K562 (cell line): ENCODE measurements around the gene CTDSP2. TPM values are rescaled to one million over a fixed set of nuclear protein-coding genes. Genes with fewer than 3 reads are reported as not detected.

Experiments used
- CEBPG ChIP-seq, 3 experiments: fragments of 200-800 bp in 1 of 3; sonication (Bioruptor generic) in 1 of 3; sonication (generic) in 1 of 3; formaldehyde crosslinking in 1 of 3; IDR thresholded peaks in 2 of 3; conservative IDR thresholded peaks in 1 of 3; 2 replicates each; pipeline versions ENCODE4 v1.6.1 to v1.8.0; 2016 to 2022; ENCODE audit warnings: missing compliant biosample characterization in 2 of 3, missing genetic modification characterization in 2 of 3, mild to moderate bottlenecking in 1 of 3, missing genetic modification reagents in 1 of 3
- GABPB2 ChIP-seq: fragments of 250-450 bp; sonication (Bioruptor Pico); conservative IDR thresholded peaks from 2 replicates; pipeline ENCODE4 v1.5.1; 2021; ENCODE audit warnings: mild to moderate bottlenecking
- GMEB1 ChIP-seq: fragments of 250-450 bp; sonication (Bioruptor Pico); IDR thresholded peaks from 2 replicates; pipeline ENCODE4 v1.4.0; 2020; ENCODE audit warnings: mild to moderate bottlenecking
- HDAC3 ChIP-seq: fragments of 450-650 bp; IDR thresholded peaks from 2 replicates; pipeline ENCODE4 v1.6.1; 2018; ENCODE audit warnings: borderline replicate concordance, mild to moderate bottlenecking, moderate library complexity; ENCODE audit not compliant: partially characterized antibody
- JUN ChIP-seq, 2 experiments: sonication (generic) in 1 of 2; formaldehyde crosslinking in 1 of 2; IDR thresholded peaks; 2 replicates each; pipeline versions ENCODE4 v1.6.1 to v1.8.0; 2012 to 2022; ENCODE audit warnings: borderline replicate concordance in 2 of 2, mild to moderate bottlenecking in 2 of 2, improper control_type of control experiment in 1 of 2, low read depth in 1 of 2, low read length in 1 of 2, missing genetic modification reagents in 1 of 2
- KDM2B ChIP-seq: fragments of 250-450 bp; sonication (Bioruptor Pico); IDR thresholded peaks from 2 replicates; pipeline ENCODE4 v1.8.0; 2021; ENCODE audit warnings: mild to moderate bottlenecking, moderate library complexity
- MYC ChIP-seq, 2 experiments: fragments of 250-450 bp in 1 of 2; sonication (Bioruptor Pico) in 1 of 2; IDR thresholded peaks; 2 replicates each; pipeline versions ENCODE4 v1.5.1 to v1.6.1; 2012 to 2021; ENCODE audit warnings: low read depth in 2 of 2, borderline replicate concordance in 1 of 2, improper control_type of control experiment in 1 of 2, low read length in 1 of 2, mild to moderate bottlenecking in 1 of 2, moderate library complexity in 1 of 2
- NONO ChIP-seq, 2 experiments: fragments of 200-400 bp in 1 of 2; fragments of 450-650 bp in 1 of 2; formaldehyde crosslinking in 1 of 2; IDR thresholded peaks; 2 replicates each; pipeline ENCODE4 v1.6.1; 2017; ENCODE audit warnings: low read depth in 2 of 2, mild to moderate bottlenecking in 2 of 2, moderate library complexity in 2 of 2, low read length in 1 of 2
- TCF7 ChIP-seq: sonication (generic); IDR thresholded peaks from 2 replicates; pipeline ENCODE4 v1.6.1; 2016; ENCODE audit warnings: antibody characterized with exemption, borderline replicate concordance
- TCFL5 ChIP-seq: fragments of 250-450 bp; sonication (Bioruptor Pico); conservative IDR thresholded peaks from 2 replicates; pipeline ENCODE4 v1.6.1; 2021; ENCODE audit warnings: mild to moderate bottlenecking, moderate library complexity, matching md5 sums
- VEZF1 ChIP-seq: fragments of 200-800 bp; sonication (Bioruptor generic); IDR thresholded peaks from 2 replicates; pipeline ENCODE4 v1.6.1; 2017; ENCODE audit warnings: missing genetic modification characterization, missing compliant biosample characterization
- ZBTB11 ChIP-seq, 3 experiments: fragments of 200-800 bp in 1 of 3; fragments of 250-450 bp in 1 of 3; fragments of 450-650 bp in 1 of 3; sonication (Bioruptor Pico) in 1 of 3; sonication (Bioruptor generic) in 1 of 3; formaldehyde crosslinking in 1 of 3; IDR thresholded peaks; 2 replicates each; pipeline versions ENCODE4 v1.6.1 to v1.8.0; 2016 to 2022; ENCODE audit warnings: mild to moderate bottlenecking in 2 of 3, missing genetic modification characterization in 2 of 3, missing compliant biosample characterization in 1 of 3, moderate library complexity in 1 of 3
- ZFP36 ChIP-seq: fragments of 150-350 bp; IDR thresholded peaks from 2 replicates; pipeline ENCODE4 v1.6.1; 2018; ENCODE audit warnings: low read length, low read depth; ENCODE audit not compliant: partially characterized antibody
- polyA plus RNA-seq, 8 experiments: library from polyadenylated mRNA; depleted of rRNA in 4 of 8; stranded (reverse) in 5 of 8; unstranded in 3 of 8; fragments of >200 nt; fragmentation: Nextera tagmentation in 2 of 8; fragmentation: Illumina TruSeq in 1 of 8; extraction: Ambion mirVana in 2 of 8; extraction: Trizol in 1 of 8; gene quantifications; 2 replicates each; pipeline versions ENCODE4 v1.2.1 to v1.2.3, GENCODE V29; 2011 to 2014; ENCODE audit warnings: inconsistent platforms in 1 of 8, missing spikeins in 1 of 8
- total RNA-seq, 7 experiments: library from RNA; depleted of rRNA in 6 of 7; stranded (reverse); fragments of >200 nt in 6 of 7; fragmentation: Illumina TruSeq in 2 of 7; extraction: Trizol in 2 of 7; gene quantifications; 2 replicates each; pipeline versions ENCODE4 v1.2.1 to v1.2.3, GENCODE V29; 2011 to 2021; ENCODE audit warnings: low replicate concordance in 1 of 7

Gene CTDSP2
- total and polyA plus RNA-seq, 9 of the 15 experiments (the other 6 are each of a cell fraction or from before 2014, with no cell fraction given): 20.4 to 108 (median 47.7) TPM

- TF ChIP-seq VEZF1 (CRISPR knock-in tag): peak; percentile 74
- peak; percentile 47; the same call in 1 of the 2 replicates for TF ChIP-seq GMEB1 (CRISPR knock-in tag)
- peak; percentile 95 for TF ChIP-seq CEBPG (CRISPR knock-in tag; IDR thresholded peaks at IDR 0.05)
- peak; percentile 85 to 93 for TF ChIP-seq CEBPG (tag; conservative IDR thresholded peaks at IDR 0.05 in 1 of 2, IDR thresholded peaks at IDR 0.05 in 1 of 2)
- peak in 1 of 3 experiments; percentile 78; a peak in 2 of 6 replicates for TF ChIP-seq ZBTB11 (CRISPR knock-in tag; IDR thresholded peaks at IDR 0.05)
- no peak for TF ChIP-seq TCFL5 (CRISPR knock-in tag)
- TF ChIP-seq KDM2B (CRISPR knock-in tag): 0 out of 2 replicates have a peak, but pooled peaks have one; percentile 20
- peak; percentile 94 for TF ChIP-seq MYC (IDR thresholded peaks at IDR 0.05; ENCODE audit: low read depth, low read length)
- TF ChIP-seq MYC (CRISPR knock-in tag; IDR thresholded peaks at IDR 0.05; ENCODE audit: borderline replicate concordance, low read depth): peak; percentile 79; the same call in 1 of the 2 replicates
- peak; percentile 29 for TF ChIP-seq ZFP36
- TF ChIP-seq TCF7: peak; percentile 64; the same call in 1 of the 2 replicates
- TF ChIP-seq JUN (IDR thresholded peaks at IDR 0.05; ENCODE audit: borderline replicate concordance, low read depth, low read length): peak; percentile 82
- TF ChIP-seq JUN (CRISPR knock-in tag; IDR thresholded peaks at IDR 0.05; ENCODE audit: borderline replicate concordance): 0 out of 2 replicates have a peak, but pooled peaks have one; percentile 39
- peak in 1 of 2 experiments; percentile 90; a peak in 2 of 4 replicates for TF ChIP-seq NONO (IDR thresholded peaks at IDR 0.05; ENCODE audit: low read depth in 2 of 2, low read length in 1 of 2)
- no peak for TF ChIP-seq GABPB2 (CRISPR knock-in tag)
- no peak for TF ChIP-seq HDAC3
These were observed 63.7 kb downstream of the CTDSP2 start, which contains the start of gene TSFM (continued) for GRCh38 chr12:57782608-57783465.
